ENCODE measurements around the gene PTPRR.

PTPRR gene

DNA sequence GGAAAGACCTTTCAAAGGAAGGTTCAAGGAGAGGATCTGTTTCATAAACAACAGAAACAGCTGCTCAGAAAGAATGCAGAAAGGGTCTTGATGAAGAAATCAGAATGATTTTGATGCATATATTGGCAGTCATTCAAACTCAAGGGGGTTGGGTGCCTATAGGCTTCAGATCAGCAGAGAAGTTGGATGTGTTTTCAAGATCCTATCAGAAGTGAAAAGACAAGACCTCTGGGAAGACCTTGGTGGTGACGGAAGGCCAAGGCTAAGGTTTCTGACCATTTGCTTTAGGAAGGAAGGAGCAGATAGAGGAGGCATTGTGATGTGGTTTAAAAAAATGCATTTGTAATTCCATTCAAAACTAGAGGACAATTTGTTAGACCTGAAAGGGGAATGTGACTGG, 268.1 kb downstream of the PTPRR start:
- TF ChIP-seq POLR2A (IDR thresholded peaks at IDR 0.05; ENCODE audit: extremely low read depth, insufficient read length) (no peak), MYC (IDR thresholded peaks at IDR 0.05; ENCODE audit: low read depth, low read length) (no peak)
- TF ChIP-seq, protein P1, sequence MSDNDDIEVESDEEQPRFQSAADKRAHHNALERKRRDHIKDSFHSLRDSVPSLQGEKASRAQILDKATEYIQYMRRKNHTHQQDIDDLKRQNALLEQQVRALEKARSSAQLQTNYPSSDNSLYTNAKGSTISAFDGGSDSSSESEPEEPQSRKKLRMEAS (IDR thresholded peaks at IDR 0.05; ENCODE audit: low read depth, low read length) = no peak
- TF ChIP-seq, protein P2, sequence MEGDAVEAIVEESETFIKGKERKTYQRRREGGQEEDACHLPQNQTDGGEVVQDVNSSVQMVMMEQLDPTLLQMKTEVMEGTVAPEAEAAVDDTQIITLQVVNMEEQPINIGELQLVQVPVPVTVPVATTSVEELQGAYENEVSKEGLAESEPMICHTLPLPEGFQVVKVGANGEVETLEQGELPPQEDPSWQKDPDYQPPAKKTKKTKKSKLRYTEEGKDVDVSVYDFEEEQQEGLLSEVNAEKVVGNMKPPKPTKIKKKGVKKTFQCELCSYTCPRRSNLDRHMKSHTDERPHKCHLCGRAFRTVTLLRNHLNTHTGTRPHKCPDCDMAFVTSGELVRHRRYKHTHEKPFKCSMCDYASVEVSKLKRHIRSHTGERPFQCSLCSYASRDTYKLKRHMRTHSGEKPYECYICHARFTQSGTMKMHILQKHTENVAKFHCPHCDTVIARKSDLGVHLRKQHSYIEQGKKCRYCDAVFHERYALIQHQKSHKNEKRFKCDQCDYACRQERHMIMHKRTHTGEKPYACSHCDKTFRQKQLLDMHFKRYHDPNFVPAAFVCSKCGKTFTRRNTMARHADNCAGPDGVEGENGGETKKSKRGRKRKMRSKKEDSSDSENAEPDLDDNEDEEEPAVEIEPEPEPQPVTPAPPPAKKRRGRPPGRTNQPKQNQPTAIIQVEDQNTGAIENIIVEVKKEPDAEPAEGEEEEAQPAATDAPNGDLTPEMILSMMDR (IDR thresholded peaks at IDR 0.05; ENCODE audit: low read depth, low read length) = no peak
- no peak for DNase-seq (ENCODE audit: low read depth)
- H3K4me3 ChIP-seq (ENCODE audit: low read depth, low read length) = no peak overlapping the region

DNA sequence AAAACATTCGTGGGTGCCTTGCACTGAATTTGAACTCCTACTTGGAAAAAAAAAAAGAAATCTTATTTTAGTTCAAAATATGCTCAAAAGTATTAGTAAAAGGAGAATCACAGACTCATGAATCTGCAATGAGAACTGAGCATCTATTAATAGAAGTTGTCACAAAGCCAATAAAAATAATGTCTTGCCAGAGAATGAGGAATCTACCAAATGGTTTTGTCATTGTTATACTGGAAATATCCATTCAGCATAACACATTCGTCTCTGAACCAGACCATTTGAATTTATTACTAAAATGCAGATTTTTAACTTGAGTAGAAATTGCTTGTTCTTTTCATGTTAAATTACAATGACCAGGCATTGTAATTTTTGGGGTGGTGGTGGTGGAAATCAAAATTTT, 271.7 kb downstream of the PTPRR start:
- TF ChIP-seq, protein P2 (IDR thresholded peaks at IDR 0.05; ENCODE audit: low read depth, low read length) = no peak
- TF ChIP-seq POLR2A (IDR thresholded peaks at IDR 0.05; ENCODE audit: extremely low read depth, insufficient read length) = no peak
- TF ChIP-seq, protein P1 (IDR thresholded peaks at IDR 0.05; ENCODE audit: low read depth, low read length) = no peak
- no peak for TF ChIP-seq MYC (IDR thresholded peaks at IDR 0.05; ENCODE audit: low read depth, low read length)
- DNase-seq (ENCODE audit: low read depth) = no peak
- H3K4me3 ChIP-seq (ENCODE audit: low read depth, low read length) = no peak overlapping the region

DNA sequence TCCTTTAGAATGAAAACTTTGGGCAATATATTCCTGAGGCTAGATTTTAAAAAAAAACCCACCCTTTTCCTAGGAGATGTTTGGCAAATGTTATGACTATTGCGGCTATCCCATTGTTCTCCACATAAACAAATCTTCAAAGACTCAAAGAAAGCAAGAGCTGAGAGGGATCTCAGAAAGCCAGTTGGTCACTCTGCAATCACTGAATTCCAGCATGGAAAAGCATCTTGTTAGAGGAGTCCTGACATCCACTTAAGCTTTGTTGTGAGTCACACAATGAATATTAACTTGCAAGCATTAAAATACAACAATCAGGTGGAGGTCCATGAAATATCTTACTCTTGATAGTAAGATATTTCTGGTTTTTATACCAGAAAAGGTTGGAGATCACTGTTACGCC, 272.3 kb downstream of the PTPRR start:
- DNase-seq (ENCODE audit: low read depth) = no peak
- TF ChIP-seq MYC (IDR thresholded peaks at IDR 0.05; ENCODE audit: low read depth, low read length) = no peak
- H3K4me3 ChIP-seq (ENCODE audit: low read depth, low read length) = no peak overlapping the region

DNA sequence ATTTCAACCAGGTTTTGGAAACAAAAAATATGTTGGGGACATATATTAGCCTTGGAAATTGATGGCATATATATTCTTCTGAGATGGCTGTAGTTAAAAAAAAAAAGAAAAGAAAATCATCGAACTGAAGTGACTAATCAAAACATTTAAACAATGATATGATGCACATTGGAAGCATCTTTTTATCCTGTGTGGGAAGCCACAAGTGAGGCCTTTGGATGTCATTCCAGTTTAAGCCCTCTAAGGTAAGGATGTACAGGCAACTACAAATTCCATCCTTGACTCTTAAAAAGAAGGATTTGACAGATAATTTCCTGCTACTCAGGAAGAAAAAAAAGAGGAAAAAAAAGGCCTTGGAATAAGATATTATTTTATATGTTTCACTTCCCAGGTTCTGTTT, 273.7 kb downstream of the PTPRR start:
- TF ChIP-seq, protein P1 (IDR thresholded peaks at IDR 0.05; ENCODE audit: low read depth, low read length) = no peak
- TF ChIP-seq MYC (IDR thresholded peaks at IDR 0.05; ENCODE audit: low read depth, low read length) (no peak), POLR2A (IDR thresholded peaks at IDR 0.05; ENCODE audit: extremely low read depth, insufficient read length) (no peak)
- TF ChIP-seq, protein P2 (IDR thresholded peaks at IDR 0.05; ENCODE audit: low read depth, low read length) = no peak
- DNase-seq (ENCODE audit: low read depth) = no peak
- no peak overlapping the region for H3K4me3 ChIP-seq (ENCODE audit: low read depth, low read length)

DNA sequence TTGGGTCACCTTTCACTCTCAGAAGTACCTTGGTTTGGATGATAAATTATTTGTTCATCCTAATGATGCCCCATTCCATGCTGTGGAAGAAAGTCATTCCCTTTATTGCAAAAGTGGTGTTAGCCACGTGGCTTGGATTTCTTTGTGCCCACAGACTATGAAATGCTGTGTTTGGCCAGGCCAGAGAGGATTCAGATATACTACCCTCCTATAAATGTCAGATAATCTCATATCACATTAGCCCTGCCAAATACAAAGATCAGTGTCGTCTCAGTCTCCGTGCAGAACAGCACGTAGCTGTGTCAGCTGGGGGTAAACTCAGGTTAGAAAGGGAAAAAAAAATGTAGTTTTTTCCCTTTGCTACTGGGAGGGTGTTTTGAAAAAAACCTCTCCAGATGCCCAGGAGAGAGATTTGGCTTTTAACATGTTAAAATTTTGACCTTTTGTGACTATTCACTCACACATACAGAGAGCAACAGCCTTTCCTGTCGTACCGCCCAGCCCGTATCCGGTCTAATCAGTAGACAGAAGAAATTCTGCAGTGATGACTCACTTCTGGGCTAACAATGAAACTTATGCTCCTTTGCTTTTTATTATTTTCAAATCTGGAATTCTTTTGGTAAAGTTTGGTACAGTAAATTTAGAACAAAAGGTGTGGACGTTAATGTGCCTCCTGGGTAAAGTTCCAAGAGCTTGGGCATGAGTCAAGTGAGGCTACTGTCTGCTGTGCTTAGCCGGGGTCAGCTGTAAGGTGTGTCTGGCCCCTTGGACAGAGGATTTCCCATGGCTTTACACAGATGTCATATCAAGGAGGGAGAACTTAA, 274.8 kb downstream of the PTPRR start:
- DNase-seq (ENCODE audit: low read depth) = no peak
- TF ChIP-seq MYC (IDR thresholded peaks at IDR 0.05; ENCODE audit: low read depth, low read length) (no peak), POLR2A (IDR thresholded peaks at IDR 0.05; ENCODE audit: extremely low read depth, insufficient read length) (no peak)
- TF ChIP-seq, protein P1 (IDR thresholded peaks at IDR 0.05; ENCODE audit: low read depth, low read length) = no peak
- TF ChIP-seq, protein P2 (IDR thresholded peaks at IDR 0.05; ENCODE audit: low read depth, low read length) = no peak
- H3K4me3 ChIP-seq (ENCODE audit: low read depth, low read length) = no peak overlapping the region

DNA sequence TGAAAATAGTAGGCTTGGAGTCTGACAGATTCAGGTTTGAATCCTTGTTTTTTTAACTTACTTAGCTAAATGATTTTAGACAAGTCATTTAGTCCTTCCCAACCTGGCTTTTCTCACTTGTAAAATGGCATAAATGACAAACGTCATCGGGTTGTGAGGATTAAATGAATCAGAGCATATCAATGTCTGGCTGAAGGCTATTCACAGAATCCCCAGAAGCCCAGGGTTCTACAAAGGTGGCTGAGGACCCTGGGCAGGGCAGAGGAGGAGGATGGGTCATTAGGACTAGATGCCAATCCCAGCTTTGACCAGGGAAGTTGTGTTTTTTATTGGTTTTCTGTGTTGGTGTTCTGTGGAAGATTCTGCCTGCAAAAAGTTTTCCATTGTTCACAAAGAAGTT, 275.7 kb downstream of the PTPRR start:
- TF ChIP-seq POLR2A (IDR thresholded peaks at IDR 0.05; ENCODE audit: extremely low read depth, insufficient read length) (no peak), MYC (IDR thresholded peaks at IDR 0.05; ENCODE audit: low read depth, low read length) (no peak)
- TF ChIP-seq, protein P2 (IDR thresholded peaks at IDR 0.05; ENCODE audit: low read depth, low read length) = no peak
- TF ChIP-seq, protein P1 (IDR thresholded peaks at IDR 0.05; ENCODE audit: low read depth, low read length) = no peak
- H3K4me3 ChIP-seq (ENCODE audit: low read depth, low read length) = no peak overlapping the region
- DNase-seq (ENCODE audit: low read depth) = no peak
